Measurements from ENCODE around the gene SEC14L3.

The SEC14L3 gene

GRCh38 chr22:30414525-30415047 lies 57.2 kb downstream of the SEC14L3 start:
- no peak overlapping the region for H3K4me3 ChIP-seq (ENCODE audit: control insufficient read depth, low read depth, low read length)
- no peak for TF ChIP-seq CTCF (IDR thresholded peaks at IDR 0.05; ENCODE audit: control insufficient read depth, insufficient read depth, low read depth, low read length, missing control alignments)
- no peak for DNase-seq (ENCODE audit: low read depth)

- DNase-seq (ENCODE audit: low read depth) = no peak
- no peak for TF ChIP-seq CTCF (IDR thresholded peaks at IDR 0.05; ENCODE audit: control insufficient read depth, insufficient read depth, low read depth, low read length, missing control alignments)
- no peak overlapping the region for H3K4me3 ChIP-seq (ENCODE audit: control insufficient read depth, low read depth, low read length)
These were observed 57.9 kb downstream of the SEC14L3 start for GRCh38 chr22:30413745-30414524.

GRCh38 chr22:30413001-30413400 lies 58.8 kb downstream of the SEC14L3 start:
- H3K4me3 ChIP-seq (ENCODE audit: control insufficient read depth, low read depth, low read length) = no peak overlapping the region
- TF ChIP-seq CTCF (IDR thresholded peaks at IDR 0.05; ENCODE audit: control insufficient read depth, insufficient read depth, low read depth, low read length, missing control alignments) = no peak
- no peak for DNase-seq (ENCODE audit: low read depth)

GRCh38 chr22:30411780-30412179 lies 60.0 kb downstream of the SEC14L3 start:
- H3K4me3 ChIP-seq (ENCODE audit: control insufficient read depth, low read depth, low read length) = no peak overlapping the region
- DNase-seq (ENCODE audit: low read depth) = no peak
- no peak for TF ChIP-seq CTCF (IDR thresholded peaks at IDR 0.05; ENCODE audit: control insufficient read depth, insufficient read depth, low read depth, low read length, missing control alignments)

Measured in AG09309 (cell line).